ENCODE results near the gene MATCAP1. TPM values are rescaled to one million over a fixed set of nuclear protein-coding genes. Genes with fewer than 3 reads are reported as not detected.

The MATCAP1 gene
- total RNA-seq, 1 experiment from 2014 or later, result 51.2 TPM

DNA sequence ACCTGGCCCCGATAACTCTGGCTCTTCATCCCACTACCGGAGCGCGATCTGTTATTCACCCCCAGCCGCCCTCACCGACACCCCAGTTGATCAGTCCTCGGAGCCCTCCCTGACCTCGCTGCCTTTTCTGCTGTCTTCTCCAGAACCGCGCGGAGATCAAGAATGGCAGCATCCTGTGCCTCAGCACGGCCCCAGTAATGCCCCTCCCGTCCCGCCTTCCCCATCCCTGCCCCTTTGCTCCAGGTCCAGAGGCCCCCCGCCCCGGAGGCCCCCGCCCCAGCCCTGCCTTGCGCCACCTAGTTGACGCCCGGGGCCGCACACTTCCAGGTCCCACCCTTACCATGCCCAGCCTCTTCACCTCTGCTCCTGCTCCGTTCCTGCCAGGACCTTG, 16.0 kb upstream of the MATCAP1 start:
- Mint-ChIP-seq H3K9me3 (no peaks in the 10 kb centered on the region), H3K36me3 (ENCODE audit: insufficient read depth in 1 of 3, low read depth in 3 of 3) (peaks cover 26 to 63% (median 38%) of the 10 kb centered on the region in 3 experiments), H3K4me3 (peak overlapping the region; percentile 71 to 80), H3K27me3 (ENCODE audit: low read depth) (0 out of 2 replicates have a peak, but pooled peaks cover 2% of the 10 kb centered on the region), H3K27ac (peak overlapping the region; percentile 68 to 94 (median 70); a peak in 5 of 7 replicates), H3K4me1 (peaks cover 7 to 12% of the 10 kb centered on the region in 2 experiments)
- no peaks in the 10 kb centered on the region for H3K4me1 ChIP-seq (ENCODE audit: insufficient read depth, low read length)
- H3K14ac ChIP-seq (ENCODE audit: insufficient read depth, low read length), result no peak overlapping the region
- H2BK20ac ChIP-seq (ENCODE audit: low read depth, low read length, poor library complexity, severe bottlenecking), result no peak overlapping the region
- no peak overlapping the region for H2BK120ac ChIP-seq (ENCODE audit: low read depth, low read length, poor library complexity, severe bottlenecking)
- H4K8ac ChIP-seq (replicated peaks; ENCODE audit: insufficient read length, low read depth, low read length), result no peak overlapping the region
- H4K91ac ChIP-seq (ENCODE audit: insufficient read length, low read depth, low read length), result no peak overlapping the region
- DNase-seq, result peak; percentile 78
- H3K9me3 ChIP-seq (ENCODE audit: control insufficient read depth, low read depth, low read length), result no peaks in the 10 kb centered on the region
- no peaks in the 10 kb centered on the region for H4K20me1 ChIP-seq (ENCODE audit: control insufficient read depth, insufficient read depth, insufficient read length)
- no peaks in the 10 kb centered on the region for H3K79me1 ChIP-seq (ENCODE audit: insufficient read depth, low read depth, low read length, poor library complexity, severe bottlenecking)
- no peak overlapping the region for H3K27ac ChIP-seq (ENCODE audit: insufficient read length, low read depth, low read length)
- no peak overlapping the region for H2AK5ac ChIP-seq (ENCODE audit: insufficient read length, low read length)
- no CpG with 5 or more reads among the region's 22 CpGs for WGBS (ENCODE audit: extremely low coverage, insufficient read length, low lambda C conversion rate)
- H3K4me2 ChIP-seq (ENCODE audit: insufficient read depth, insufficient read length, low read length), result peak overlapping the region; percentile 47
- no peak overlapping the region for H2BK15ac ChIP-seq (ENCODE audit: low read depth, low read length)
- H2AFZ ChIP-seq (ENCODE audit: low read length), result no peak overlapping the region
- H2BK5ac ChIP-seq (ENCODE audit: insufficient read length, low read length), result no peak overlapping the region
- H3K56ac ChIP-seq (ENCODE audit: insufficient read length, low read depth, low read length), result no peak overlapping the region
- no peak overlapping the region for H4K5ac ChIP-seq (ENCODE audit: insufficient read length, low read depth, low read length)
- TF ChIP-seq, protein P1, sequence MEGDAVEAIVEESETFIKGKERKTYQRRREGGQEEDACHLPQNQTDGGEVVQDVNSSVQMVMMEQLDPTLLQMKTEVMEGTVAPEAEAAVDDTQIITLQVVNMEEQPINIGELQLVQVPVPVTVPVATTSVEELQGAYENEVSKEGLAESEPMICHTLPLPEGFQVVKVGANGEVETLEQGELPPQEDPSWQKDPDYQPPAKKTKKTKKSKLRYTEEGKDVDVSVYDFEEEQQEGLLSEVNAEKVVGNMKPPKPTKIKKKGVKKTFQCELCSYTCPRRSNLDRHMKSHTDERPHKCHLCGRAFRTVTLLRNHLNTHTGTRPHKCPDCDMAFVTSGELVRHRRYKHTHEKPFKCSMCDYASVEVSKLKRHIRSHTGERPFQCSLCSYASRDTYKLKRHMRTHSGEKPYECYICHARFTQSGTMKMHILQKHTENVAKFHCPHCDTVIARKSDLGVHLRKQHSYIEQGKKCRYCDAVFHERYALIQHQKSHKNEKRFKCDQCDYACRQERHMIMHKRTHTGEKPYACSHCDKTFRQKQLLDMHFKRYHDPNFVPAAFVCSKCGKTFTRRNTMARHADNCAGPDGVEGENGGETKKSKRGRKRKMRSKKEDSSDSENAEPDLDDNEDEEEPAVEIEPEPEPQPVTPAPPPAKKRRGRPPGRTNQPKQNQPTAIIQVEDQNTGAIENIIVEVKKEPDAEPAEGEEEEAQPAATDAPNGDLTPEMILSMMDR (conservative IDR thresholded peaks at IDR 0.05), result peak; percentile 57
- H3K23ac ChIP-seq (ENCODE audit: insufficient read length, low read depth, low read length), result no peak overlapping the region
- H3K4ac ChIP-seq (ENCODE audit: low read depth, low read length), result no peak overlapping the region
- no peak overlapping the region for H2BK12ac ChIP-seq (ENCODE audit: insufficient read length, low read depth, low read length)
- no peaks in the 10 kb centered on the region for H3K23me2 ChIP-seq (ENCODE audit: insufficient read length, low read depth, low read length, poor library complexity, severe bottlenecking)
- no peaks in the 10 kb centered on the region for H3K27me3 ChIP-seq (ENCODE audit: insufficient read depth, low read length)
- H3K18ac ChIP-seq (ENCODE audit: insufficient read length, low read depth, low read length), result no peak overlapping the region
- no peaks in the 10 kb centered on the region for H3K79me2 ChIP-seq (ENCODE audit: insufficient read depth, low read length)
- no peak overlapping the region for H3K9ac ChIP-seq (ENCODE audit: extremely low read depth, insufficient read length, low read length)
- H3T11ph ChIP-seq (ENCODE audit: low read length), result no peak overlapping the region

Data from H9 (cell line).